GM21717 (cell line): ENCODE results near the gene DNAJC3.

Experiments used
- ATAC-seq: cut with Tn5 transposase; IDR thresholded peaks from one replicate; pipeline ENCODE4 v1.9.1; 2021; ENCODE audit warnings: mild to moderate bottlenecking, moderate library complexity; ENCODE audit not compliant: unreplicated experiment

The DNAJC3 gene, protein sequence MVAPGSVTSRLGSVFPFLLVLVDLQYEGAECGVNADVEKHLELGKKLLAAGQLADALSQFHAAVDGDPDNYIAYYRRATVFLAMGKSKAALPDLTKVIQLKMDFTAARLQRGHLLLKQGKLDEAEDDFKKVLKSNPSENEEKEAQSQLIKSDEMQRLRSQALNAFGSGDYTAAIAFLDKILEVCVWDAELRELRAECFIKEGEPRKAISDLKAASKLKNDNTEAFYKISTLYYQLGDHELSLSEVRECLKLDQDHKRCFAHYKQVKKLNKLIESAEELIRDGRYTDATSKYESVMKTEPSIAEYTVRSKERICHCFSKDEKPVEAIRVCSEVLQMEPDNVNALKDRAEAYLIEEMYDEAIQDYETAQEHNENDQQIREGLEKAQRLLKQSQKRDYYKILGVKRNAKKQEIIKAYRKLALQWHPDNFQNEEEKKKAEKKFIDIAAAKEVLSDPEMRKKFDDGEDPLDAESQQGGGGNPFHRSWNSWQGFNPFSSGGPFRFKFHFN

DNA sequence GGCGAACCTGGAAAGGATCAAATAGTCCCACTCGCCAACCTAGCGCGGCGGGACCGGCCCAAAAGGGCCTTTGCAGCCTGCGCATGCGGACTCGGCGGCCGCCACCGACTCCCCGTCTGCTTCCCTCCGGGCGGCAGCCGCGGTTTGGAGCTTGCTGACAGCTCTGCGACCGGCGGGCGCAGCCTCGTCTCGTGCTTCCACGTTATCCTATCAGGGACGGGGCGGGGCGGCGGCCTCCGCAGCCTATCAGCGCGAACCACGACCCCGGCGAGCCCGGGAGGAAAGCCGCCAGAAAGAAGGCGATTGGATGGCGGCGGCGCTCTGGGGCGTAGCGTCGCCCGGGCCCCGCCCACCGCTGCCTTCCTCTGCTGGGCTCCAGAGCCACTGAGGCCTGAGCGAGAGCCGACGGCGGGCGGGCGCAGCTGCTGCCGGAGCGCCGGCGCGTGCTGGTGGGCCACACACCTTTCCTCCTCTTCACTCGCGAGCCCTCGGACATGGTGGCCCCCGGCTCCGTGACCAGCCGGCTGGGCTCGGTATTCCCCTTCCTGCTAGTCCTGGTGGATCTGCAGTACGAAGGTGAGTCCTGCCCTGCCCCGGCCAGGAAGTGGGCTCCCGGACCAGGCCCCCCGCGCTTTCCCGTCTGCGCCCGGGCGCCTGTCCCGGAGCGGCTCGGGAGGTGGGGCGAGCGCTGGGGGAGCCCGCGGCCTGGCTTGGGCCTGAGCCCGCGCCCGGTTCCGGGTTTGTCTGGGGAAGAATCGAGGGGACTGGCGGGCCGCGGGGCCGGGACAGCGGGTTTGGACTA, at the start of gene DNAJC3:
Gene DNAJC3, plus strand, starts transcription at position 378 of the 802 bp plus-strand sequence. Its CDS starts 117 bp downstream, at position 495.
- peak; percentile 94 for ATAC-seq

DNA sequence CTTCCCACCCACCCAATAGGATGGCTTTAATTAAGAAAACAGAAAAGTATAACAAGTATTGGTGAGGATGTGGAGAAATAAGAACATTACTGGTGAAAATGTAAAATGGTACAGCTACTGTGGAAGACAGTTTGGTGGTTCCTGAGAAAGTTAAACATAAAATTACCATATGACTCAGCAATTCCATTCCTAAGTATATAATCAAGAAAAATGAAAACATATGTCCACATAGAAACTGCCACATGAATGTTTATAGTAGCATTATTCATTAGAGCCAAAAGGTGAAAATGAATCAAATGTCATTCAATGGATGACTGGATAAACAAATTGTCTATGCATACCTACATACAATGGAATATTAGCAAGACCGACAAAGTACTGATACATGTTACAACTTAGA, 49.3 kb upstream of the DNAJC3 start:
- no peak for ATAC-seq

- no peak for ATAC-seq
These were observed 48.5 kb upstream of the DNAJC3 start for GRCh38 chr13:95628488-95628887.

DNA sequence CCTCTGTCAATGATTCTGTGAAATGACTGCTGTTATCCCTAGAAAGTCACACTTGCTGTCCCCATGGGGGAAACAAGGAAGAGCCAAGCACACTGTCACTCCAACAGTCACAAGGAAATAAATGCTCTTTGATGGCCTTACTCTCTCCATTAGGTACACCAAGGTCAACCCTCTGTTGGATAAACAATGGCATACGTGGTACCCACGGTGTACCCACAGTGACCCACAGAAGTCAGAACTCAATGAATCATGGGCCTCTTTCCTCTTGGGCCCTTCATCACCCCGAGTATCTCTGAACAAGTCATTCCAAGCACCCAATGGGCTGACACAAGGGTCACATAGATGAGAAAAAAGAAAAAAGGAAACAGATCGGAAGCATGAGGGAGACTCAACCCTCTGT, 47.9 kb upstream of the DNAJC3 start:
- no peak for ATAC-seq

GRCh38 chr13:95630593-95630992, 46.3 kb upstream of the DNAJC3 start:
- peak; percentile 57 for ATAC-seq

DNA sequence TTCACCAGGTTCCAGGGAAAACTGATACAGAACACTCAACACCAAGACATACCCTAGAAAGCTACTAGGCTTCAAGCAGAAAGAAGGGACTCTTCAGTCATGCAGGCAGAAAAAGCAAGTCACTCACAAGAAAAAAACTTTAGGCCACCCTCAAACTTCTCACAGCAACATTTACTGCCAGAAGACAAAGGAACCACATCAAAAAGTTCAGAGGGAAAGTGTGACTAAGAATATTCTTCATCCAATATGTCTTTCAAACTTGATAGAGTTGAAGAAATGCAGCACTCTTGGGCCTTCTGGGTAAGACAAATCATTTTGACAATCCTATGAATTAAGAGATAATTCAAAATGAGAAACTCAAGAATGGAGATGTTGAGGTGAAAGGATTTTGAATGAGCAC, 40.1 kb upstream of the DNAJC3 start:
- no peak for ATAC-seq

DNA sequence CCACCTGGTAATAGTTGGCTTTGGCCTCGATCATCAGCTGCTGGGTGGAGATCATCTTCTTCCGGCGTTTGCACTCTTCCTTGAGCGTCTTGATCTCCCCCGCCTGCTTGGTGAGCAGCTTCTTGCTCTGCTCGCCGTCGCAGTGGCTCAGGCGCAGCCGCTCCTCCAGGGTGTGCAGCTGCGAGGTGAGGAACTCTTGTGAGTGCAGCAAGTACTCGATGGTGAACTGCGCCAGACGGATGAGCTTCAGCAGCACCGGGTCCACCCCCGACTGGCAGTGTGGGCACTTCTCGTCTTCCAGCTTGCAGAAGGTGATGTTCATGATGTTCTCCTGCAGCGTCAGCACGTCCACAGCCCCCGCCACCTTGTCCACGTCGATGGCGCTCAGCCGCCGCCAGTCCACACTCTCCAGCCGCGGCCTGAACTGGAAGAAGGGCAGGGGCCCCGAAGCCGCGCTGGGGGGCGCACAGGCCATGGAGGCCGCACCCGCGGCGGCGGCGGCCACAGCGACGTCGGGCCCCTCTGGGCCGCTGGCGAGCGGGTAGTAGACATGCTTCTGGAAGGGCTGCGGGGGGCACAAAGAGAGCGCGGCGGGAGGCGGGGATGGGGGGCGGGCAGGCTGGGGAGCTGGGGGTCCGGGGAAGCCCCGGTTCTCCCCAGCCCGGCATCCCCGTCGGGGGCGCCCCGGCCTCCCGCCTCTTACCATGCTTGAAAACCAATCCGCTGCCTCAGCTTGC, 35.5 kb upstream of the DNAJC3 start:
- ATAC-seq = no peak

DNA sequence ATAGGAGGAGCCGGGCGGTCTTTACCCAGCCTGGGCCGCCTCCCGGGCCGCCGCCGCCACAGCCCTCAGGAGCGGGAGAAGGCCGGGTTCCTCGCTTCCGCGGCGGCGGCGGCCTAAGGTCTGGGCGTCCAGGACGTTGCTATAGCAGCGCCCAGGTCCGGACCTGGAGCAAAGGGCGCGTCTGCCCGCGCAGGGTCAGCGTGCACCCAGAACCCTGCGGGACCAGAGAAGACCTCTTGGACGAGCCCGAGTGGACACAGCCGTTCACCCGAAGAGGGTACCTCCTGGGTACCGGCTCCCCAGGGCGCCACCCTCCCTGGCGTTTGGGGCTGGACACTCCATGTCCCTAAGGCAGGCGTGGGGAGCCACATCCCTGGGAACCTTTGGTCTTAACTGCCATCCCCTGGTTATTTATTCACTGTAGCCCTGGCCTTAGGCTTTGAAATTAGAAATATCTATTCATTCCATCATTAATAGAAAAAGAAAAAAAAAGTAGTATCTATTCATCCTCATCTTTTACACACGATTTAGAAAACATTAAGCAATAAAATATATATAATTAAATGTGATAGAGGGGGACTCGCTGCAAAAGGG, 34.8 kb upstream of the DNAJC3 start:
- no peak for ATAC-seq

DNA sequence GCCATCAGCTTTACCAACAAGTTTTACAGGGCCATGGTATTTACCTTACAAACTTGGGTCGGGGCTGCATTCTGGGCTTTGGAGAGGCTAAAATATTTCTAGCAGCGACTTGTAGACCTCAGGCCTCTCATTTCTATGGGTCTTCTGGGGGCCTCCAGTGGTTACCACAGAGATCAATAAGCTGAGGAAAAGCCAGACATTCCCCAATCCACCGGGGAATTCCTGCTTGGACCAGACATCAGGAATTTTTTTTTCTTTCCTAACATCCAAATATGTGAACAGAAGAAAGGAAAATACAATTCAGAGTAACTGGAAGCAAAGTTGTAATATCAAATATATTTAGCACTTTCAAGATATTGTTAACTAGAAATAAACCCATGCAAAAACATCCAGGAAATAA, 33.9 kb upstream of the DNAJC3 start:
- no peak for ATAC-seq

DNA sequence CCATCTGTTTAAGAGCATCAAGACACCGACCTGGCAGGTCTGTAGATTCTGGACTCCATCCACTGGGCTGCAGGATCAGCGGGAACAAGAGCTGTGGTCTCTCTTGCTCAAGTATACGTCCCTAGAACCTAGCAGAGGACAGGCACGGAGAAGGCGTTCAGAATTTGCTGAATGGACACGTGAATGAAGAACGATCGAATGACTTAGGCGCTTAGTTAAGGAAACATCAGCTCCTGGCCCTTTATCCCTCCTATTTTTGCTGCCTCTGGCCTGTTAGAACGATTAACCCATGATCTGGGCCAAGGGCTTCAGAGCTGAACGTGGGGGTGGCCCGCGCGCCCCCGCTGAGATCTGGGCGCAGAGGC, 33.4 kb upstream of the DNAJC3 start:
- ATAC-seq = no peak

- no peak for ATAC-seq
These were observed 32.9 kb upstream of the DNAJC3 start for GRCh38 chr13:95643936-95644598.

- ATAC-seq = no peak
These were observed 32.3 kb upstream of the DNAJC3 start, which contains the start of gene DZIP1 for GRCh38 chr13:95644601-95645052. Gene DZIP1, minus strand, starts transcription at chr13:95644706. Its CDS starts 2,677 bp downstream, at chr13:95642029.

- ATAC-seq = no peak
These were observed 29.6 kb upstream of the DNAJC3 start for GRCh38 chr13:95647321-95647720.

DNA sequence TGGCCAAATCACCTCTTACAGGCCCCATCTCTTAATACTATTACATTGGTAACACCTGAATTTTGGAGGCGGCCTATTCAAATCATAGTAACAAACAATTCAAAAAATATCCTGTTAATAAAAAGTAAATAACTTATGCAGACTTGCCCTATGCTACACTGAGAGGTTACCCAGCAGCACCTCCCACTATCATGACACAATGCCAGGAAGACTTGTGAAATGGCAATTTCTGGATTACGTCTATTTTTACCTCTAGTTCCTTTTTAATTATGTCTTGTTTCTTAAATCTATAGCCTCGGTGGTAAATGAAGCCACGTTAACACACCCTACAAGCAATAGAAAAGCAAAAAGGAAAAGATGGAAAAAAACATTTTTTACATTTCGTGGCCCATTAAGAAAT, 26.2 kb upstream of the DNAJC3 start:
- ATAC-seq = no peak

GRCh38 chr13:95652244-95652764, 24.6 kb upstream of the DNAJC3 start:
- ATAC-seq = no peak

DNA sequence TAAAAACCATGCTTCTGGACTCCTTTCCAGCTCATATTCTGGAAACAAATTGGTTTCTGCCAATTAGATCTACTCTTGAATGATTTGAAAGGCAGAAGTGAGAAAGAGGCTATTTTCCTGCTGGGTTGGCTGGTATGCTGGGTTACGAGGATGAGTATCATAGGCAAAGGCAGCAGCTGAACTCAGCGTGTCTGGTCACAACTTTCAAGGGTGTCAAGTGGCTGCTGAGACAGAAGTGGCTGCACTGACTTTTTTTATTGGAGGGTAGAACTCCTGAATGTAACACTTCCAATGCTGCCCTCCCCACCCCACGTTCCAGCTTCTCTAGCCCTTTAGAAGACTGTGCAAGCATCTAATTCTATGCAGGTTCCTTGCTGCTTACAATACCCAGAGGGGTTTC, 24.1 kb upstream of the DNAJC3 start:
- ATAC-seq = no peak

DNA sequence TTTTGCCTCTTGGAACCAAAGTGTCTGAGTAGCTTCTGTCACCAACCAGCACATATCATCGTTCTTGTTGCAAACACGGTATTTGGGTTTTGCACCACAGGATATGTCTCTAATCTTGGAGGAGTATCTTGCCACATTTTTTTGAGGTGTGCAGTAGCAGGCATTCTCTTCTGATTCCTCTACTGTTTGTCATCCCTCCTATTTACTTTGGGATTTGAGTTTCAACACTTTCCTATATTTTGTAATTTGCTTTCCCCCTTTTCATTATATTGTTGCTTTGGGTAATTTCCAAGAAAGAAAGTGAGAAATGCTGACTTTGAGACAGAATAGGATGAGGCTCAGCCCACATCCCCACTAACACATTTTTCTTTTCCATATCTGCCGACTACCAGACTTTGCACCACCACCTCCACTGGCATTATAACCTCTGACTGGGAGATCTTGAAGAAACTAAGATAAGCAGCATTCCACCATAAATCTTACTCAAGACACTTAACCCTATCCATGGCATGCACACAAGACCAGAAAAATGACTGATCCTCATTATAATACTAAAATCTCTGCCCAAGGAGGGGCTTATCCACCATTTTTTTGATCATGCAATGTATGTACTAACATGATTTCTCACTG, 20.4 kb upstream of the DNAJC3 start:
- ATAC-seq = no peak

DNA sequence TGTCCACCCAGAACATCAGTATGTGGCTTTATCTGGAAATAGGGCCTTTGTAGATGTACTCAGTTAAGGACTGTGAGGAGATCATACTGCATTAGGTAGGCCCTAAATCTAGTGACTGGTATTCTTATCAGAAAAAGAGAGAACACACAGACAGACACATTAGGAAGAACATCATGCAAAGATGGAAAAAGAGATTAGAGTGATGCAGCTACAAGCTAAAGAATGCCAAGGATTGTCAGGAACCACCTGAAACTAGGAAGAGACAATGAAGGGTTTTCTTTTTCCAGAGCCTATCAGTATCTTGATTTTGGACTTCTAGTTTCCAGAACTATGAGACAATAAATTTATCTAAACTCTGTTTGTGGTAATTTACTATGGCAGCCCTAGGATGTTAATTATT, 17.4 kb upstream of the DNAJC3 start:
- no peak for ATAC-seq

- no peak for ATAC-seq
These were observed 15.9 kb upstream of the DNAJC3 start for GRCh38 chr13:95660981-95661581.
